Liver (tissue), 9 donors: ENCODE measurements around the gene ARRDC1. TPM values are rescaled to one million over a fixed set of nuclear protein-coding genes. Genes with fewer than 3 reads are reported as not detected.

Experiments used
- DNase-seq: peaks from one replicate; pipeline ENCODE4 v3.0.0-alpha.2; 2017; ENCODE audit warnings: low spot score
- H3K27ac ChIP-seq, 2 donors: one replicate each; pipeline ENCODE4 v1.7.0; 2013; ENCODE audit warnings: inconsistent platforms in 2 of 2, low read length in 2 of 2, control low read depth in 1 of 2, low read depth in 1 of 2, mild to moderate bottlenecking in 1 of 2
- H3K27me3 ChIP-seq, 4 donors: one replicate each; pipeline versions ENCODE4 v1.6.1 to v1.7.0; 2013; ENCODE audit warnings: low read length in 3 of 4, inconsistent platforms in 1 of 4, mild to moderate bottlenecking in 1 of 4, moderate library complexity in 1 of 4; ENCODE audit not compliant: control insufficient read depth in 4 of 4, insufficient read depth in 4 of 4
- H3K36me3 ChIP-seq, 4 donors: one replicate each; pipeline versions ENCODE4 v1.6.1 to v1.7.0; 2013; ENCODE audit warnings: low read length in 3 of 4, mild to moderate bottlenecking in 3 of 4, low read depth in 1 of 4, moderate library complexity in 1 of 4; ENCODE audit not compliant: control insufficient read depth in 4 of 4, insufficient read depth in 3 of 4
- H3K4me1 ChIP-seq, 4 donors: one replicate each; pipeline versions ENCODE4 v1.6.1 to v1.7.0; 2013; ENCODE audit warnings: low read length in 3 of 4, mild to moderate bottlenecking in 3 of 4, moderate library complexity in 1 of 4; ENCODE audit not compliant: control insufficient read depth in 4 of 4, insufficient read depth in 4 of 4
- H3K4me3 ChIP-seq, 3 donors: one replicate each; pipeline versions ENCODE4 v1.6.1 to v1.7.0; 2013; ENCODE audit warnings: low read length in 3 of 3, control low read depth in 1 of 3, low read depth in 1 of 3, mild to moderate bottlenecking in 1 of 3
- H3K9ac ChIP-seq, 2 donors: one replicate each; pipeline ENCODE4 v1.7.0; 2013; ENCODE audit warnings: low read length in 2 of 2, mild to moderate bottlenecking in 2 of 2, moderate library complexity in 2 of 2, control low read depth in 1 of 2, low read depth in 1 of 2
- H3K9me3 ChIP-seq, 4 donors: one replicate each; pipeline versions ENCODE4 v1.6.1 to v1.7.0; 2013; ENCODE audit warnings: low read length in 3 of 4; ENCODE audit not compliant: control insufficient read depth in 4 of 4
- EGR1 ChIP-seq, 2 donors: IDR thresholded peaks; 2 replicates each; pipeline ENCODE4 v1.6.1; 2016 to 2018; ENCODE audit warnings: antibody characterized with exemption in 2 of 2, low read depth in 2 of 2
- FOXA1 ChIP-seq: IDR thresholded peaks from 2 replicates; pipeline ENCODE4 v1.6.1; 2016; ENCODE audit warnings: antibody characterized with exemption
- FOXA2 ChIP-seq: IDR thresholded peaks from 2 replicates; pipeline ENCODE4 v1.6.1; 2016; ENCODE audit warnings: antibody characterized with exemption
- GABPA ChIP-seq, 2 donors: IDR thresholded peaks in 1 of 2; conservative IDR thresholded peaks in 1 of 2; 2 replicates each; pipeline ENCODE4 v1.6.1; 2016; ENCODE audit warnings: antibody characterized with exemption in 2 of 2, mild to moderate bottlenecking in 1 of 2, moderate library complexity in 1 of 2
- HNF4A ChIP-seq, 2 donors: conservative IDR thresholded peaks; 2 replicates each; pipeline ENCODE4 v1.6.1; 2016; ENCODE audit warnings: antibody characterized with exemption in 2 of 2, mild to moderate bottlenecking in 2 of 2
- HNF4G ChIP-seq: IDR thresholded peaks from 2 replicates; pipeline ENCODE4 v1.6.1; 2016; ENCODE audit warnings: antibody characterized with exemption
- JUND ChIP-seq, 2 donors: IDR thresholded peaks; 2 replicates each; pipeline ENCODE4 v1.6.1; 2016; ENCODE audit warnings: antibody characterized with exemption in 2 of 2
- NR2F2 ChIP-seq: IDR thresholded peaks from 2 replicates; pipeline ENCODE4 v1.6.1; 2016; ENCODE audit warnings: antibody characterized with exemption
- RAD21 ChIP-seq, 2 donors: IDR thresholded peaks; 2 replicates each; pipeline ENCODE4 v1.6.1; 2016; ENCODE audit warnings: antibody characterized with exemption in 2 of 2, mild to moderate bottlenecking in 2 of 2
- RXRA ChIP-seq, 2 donors: IDR thresholded peaks; 2 replicates each; pipeline ENCODE4 v1.6.1; 2017 to 2018; ENCODE audit warnings: antibody characterized with exemption in 2 of 2, mild to moderate bottlenecking in 1 of 2
- SP1 ChIP-seq: IDR thresholded peaks from 2 replicates; pipeline ENCODE4 v1.6.1; 2018; ENCODE audit warnings: antibody characterized with exemption, mild to moderate bottlenecking
- TAF1 ChIP-seq: conservative IDR thresholded peaks from 2 replicates; pipeline ENCODE4 v1.6.1; 2016; ENCODE audit warnings: antibody characterized with exemption, mild to moderate bottlenecking
- YY1 ChIP-seq: IDR thresholded peaks from 2 replicates; pipeline ENCODE4 v1.6.1; 2016; ENCODE audit warnings: antibody characterized with exemption, mild to moderate bottlenecking
- whole genome bisulfite sequencing: extraction: QIAGEN DNeasy Blood & Tissue Kit; methylation state at CpG from one replicate; pipeline ENCODE4 v1.1.7; 2013; 5-methylcytosine and 5-hydroxymethylcytosine counted together
- polyA plus RNA-seq, 2 donors: library from polyadenylated mRNA; stranded (reverse) in 1 of 2; unstranded in 1 of 2; fragments of 200-250 nt in 1 of 2; fragments of >200 nt in 1 of 2; fragmentation: Nextera tagmentation in 1 of 2; extraction: Ambion mirVana in 1 of 2; gene quantifications; one replicate each; pipeline versions ENCODE4 v1.2.1 to v1.2.3, GENCODE V29; 2013 to 2015
- total RNA-seq, 2 donors: library from RNA; depleted of rRNA; stranded (reverse); fragments of >200 nt; gene quantifications; one replicate each; pipeline ENCODE4 v1.2.3, GENCODE V29; 2014
- TF ChIP-seq, protein P1 (sequence below): IDR thresholded peaks from 2 replicates; pipeline ENCODE4 v1.6.1; 2016; ENCODE audit warnings: antibody characterized with exemption
- TF ChIP-seq, protein P2 (sequence below): IDR thresholded peaks from 2 replicates; pipeline ENCODE4 v1.6.1; 2016; ENCODE audit warnings: antibody characterized with exemption
- TF ChIP-seq, protein P3 (sequence below): IDR thresholded peaks from 2 replicates; pipeline ENCODE4 v1.6.1; 2016; ENCODE audit warnings: antibody characterized with exemption
- TF ChIP-seq, protein P4 (sequence below): IDR thresholded peaks from 2 replicates; pipeline ENCODE4 v1.6.1; 2016; ENCODE audit warnings: antibody characterized with exemption, mild to moderate bottlenecking
- TF ChIP-seq, protein P5 (sequence below): fragments of 150-350 bp; IDR thresholded peaks from 2 replicates; pipeline ENCODE4 v1.5.1; 2017; ENCODE audit warnings: improper control_type of control experiment, low read depth, low read length; ENCODE audit not compliant: missing input control
- donor health status: healthy.
- donor health status: healthy.
- donor health status: healthy.
- donor health status: healthy.
- donor health status: healthy.

Gene ARRDC1
- total and polyA plus RNA-seq, 4 donors: 9.8 to 31.6 (median 23.4) TPM

DNA sequence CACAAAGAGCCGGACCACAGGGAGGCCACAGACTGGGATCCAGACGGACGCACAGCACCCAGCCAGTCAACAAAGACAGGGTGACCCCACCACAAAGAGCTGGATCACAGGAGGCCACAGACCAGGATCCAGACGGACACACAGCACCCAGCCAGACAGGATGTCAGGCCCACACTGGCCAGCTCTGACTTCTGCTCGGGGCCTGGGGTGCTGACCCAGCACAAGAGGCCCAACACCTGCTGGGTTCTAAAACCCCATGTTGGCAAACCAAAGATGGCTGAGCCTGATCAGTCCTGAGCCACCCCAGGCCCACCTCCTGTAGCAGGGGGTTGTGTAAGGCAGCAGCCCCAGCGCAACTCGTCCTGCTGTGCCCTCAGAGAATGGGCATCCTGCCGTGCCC is 21.5 kb upstream of the ARRDC1 start:
- Histone ChIP-seq H3K27me3 (no peaks in the 10 kb centered on the region), H3K4me1 (peaks cover 0 to 14% (median 2%) of the 10 kb centered on the region in 4 donors), H3K4me3 (no peak overlapping the region), H3K36me3 (peaks cover 9 to 33% (median 17%) of the 10 kb centered on the region in 4 donors), H3K9me3 (no peaks in the 10 kb centered on the region), H3K9ac (no peak overlapping the region), H3K27ac (no peak overlapping the region)
- TF ChIP-seq RAD21 (IDR thresholded peaks at IDR 0.05) (no peak), EGR1 (IDR thresholded peaks at IDR 0.05; ENCODE audit: low read depth in 2 of 2) (no peak), RXRA (IDR thresholded peaks at IDR 0.05) (no peak), FOXA2 (no peak)
- WGBS: 90% methylated on average over 8 of the region's 8 CpGs
- no peak for DNase-seq

DNA sequence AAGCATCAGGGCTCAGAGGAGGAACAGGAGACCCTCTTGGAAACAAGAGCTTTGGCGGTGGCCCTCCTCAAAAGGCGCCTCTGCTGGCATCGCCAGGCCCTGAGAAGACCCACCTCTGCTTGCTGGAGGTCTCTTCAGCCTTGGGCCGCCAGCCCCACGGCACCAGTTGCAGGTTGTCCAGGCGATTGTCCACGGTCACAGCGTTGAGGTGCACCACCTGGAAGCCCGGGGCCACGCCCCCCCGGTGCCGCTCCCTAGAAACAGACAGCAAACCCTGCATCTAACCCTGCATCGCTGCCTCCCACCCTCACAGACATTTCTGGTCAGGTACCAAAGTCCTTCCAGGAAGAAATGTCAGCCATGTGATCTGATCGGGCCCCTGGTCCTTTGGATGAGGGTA is 18.6 kb upstream of the ARRDC1 start:
- Histone ChIP-seq H3K27me3 (no peaks in the 10 kb centered on the region), H3K27ac (no peak overlapping the region), H3K9ac (no peak overlapping the region), H3K4me1 (peaks cover 5 to 20% (median 12%) of the 10 kb centered on the region in 4 donors), H3K9me3 (no peaks in the 10 kb centered on the region), H3K4me3 (no peak overlapping the region), H3K36me3 (peaks cover 9 to 28% (median 15%) of the 10 kb centered on the region in 4 donors)
- WGBS: 96% methylated on average over 14 of the region's 14 CpGs
- DNase-seq: no peak
- TF ChIP-seq GABPA (IDR thresholded peaks at IDR 0.05 in 1 of 2, conservative IDR thresholded peaks at IDR 0.05 in 1 of 2) (no peak), SP1 (no peak), RXRA (IDR thresholded peaks at IDR 0.05) (no peak), FOXA2 (no peak)
- TF ChIP-seq, protein P1, sequence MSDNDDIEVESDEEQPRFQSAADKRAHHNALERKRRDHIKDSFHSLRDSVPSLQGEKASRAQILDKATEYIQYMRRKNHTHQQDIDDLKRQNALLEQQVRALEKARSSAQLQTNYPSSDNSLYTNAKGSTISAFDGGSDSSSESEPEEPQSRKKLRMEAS: no peak
- TF ChIP-seq, protein P2, sequence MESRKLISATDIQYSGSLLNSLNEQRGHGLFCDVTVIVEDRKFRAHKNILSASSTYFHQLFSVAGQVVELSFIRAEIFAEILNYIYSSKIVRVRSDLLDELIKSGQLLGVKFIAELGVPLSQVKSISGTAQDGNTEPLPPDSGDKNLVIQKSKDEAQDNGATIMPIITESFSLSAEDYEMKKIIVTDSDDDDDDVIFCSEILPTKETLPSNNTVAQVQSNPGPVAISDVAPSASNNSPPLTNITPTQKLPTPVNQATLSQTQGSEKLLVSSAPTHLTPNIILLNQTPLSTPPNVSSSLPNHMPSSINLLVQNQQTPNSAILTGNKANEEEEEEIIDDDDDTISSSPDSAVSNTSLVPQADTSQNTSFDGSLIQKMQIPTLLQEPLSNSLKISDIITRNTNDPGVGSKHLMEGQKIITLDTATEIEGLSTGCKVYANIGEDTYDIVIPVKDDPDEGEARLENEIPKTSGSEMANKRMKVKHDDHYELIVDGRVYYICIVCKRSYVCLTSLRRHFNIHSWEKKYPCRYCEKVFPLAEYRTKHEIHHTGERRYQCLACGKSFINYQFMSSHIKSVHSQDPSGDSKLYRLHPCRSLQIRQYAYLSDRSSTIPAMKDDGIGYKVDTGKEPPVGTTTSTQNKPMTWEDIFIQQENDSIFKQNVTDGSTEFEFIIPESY: no peak
- TF ChIP-seq, protein P3, sequence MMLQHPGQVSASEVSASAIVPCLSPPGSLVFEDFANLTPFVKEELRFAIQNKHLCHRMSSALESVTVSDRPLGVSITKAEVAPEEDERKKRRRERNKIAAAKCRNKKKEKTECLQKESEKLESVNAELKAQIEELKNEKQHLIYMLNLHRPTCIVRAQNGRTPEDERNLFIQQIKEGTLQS: no peak

DNA sequence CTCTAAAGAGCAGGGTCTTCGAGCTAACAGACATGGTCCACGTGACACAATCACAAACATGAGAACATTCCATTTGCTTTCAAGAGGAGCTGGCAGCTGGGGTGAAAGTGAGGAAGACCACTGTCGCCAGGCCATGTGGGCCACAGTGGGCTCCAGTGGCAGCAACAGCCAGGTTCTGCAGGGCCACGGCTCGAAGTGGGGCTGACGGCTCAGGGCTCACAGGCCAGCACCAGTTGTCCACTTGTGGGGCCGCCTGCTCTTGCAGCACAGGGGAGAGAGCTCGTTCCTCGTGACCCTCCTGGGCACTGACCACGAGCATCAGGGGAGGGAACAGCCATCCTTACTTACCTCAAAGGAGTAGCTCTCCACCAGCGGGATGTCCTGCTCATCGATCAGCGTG is 17.2 kb upstream of the ARRDC1 start:
- 93% methylated on average over 13 of the region's 13 CpGs for WGBS
- H3K4me1 ChIP-seq: peaks cover 5 to 30% (median 22%) of the 10 kb centered on the region in 4 donors
- no peak overlapping the region for H3K27ac ChIP-seq
- no peak overlapping the region for H3K9ac ChIP-seq
- TF ChIP-seq, protein P4, sequence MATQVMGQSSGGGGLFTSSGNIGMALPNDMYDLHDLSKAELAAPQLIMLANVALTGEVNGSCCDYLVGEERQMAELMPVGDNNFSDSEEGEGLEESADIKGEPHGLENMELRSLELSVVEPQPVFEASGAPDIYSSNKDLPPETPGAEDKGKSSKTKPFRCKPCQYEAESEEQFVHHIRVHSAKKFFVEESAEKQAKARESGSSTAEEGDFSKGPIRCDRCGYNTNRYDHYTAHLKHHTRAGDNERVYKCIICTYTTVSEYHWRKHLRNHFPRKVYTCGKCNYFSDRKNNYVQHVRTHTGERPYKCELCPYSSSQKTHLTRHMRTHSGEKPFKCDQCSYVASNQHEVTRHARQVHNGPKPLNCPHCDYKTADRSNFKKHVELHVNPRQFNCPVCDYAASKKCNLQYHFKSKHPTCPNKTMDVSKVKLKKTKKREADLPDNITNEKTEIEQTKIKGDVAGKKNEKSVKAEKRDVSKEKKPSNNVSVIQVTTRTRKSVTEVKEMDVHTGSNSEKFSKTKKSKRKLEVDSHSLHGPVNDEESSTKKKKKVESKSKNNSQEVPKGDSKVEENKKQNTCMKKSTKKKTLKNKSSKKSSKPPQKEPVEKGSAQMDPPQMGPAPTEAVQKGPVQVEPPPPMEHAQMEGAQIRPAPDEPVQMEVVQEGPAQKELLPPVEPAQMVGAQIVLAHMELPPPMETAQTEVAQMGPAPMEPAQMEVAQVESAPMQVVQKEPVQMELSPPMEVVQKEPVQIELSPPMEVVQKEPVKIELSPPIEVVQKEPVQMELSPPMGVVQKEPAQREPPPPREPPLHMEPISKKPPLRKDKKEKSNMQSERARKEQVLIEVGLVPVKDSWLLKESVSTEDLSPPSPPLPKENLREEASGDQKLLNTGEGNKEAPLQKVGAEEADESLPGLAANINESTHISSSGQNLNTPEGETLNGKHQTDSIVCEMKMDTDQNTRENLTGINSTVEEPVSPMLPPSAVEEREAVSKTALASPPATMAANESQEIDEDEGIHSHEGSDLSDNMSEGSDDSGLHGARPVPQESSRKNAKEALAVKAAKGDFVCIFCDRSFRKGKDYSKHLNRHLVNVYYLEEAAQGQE: no peak
- TF ChIP-seq FOXA2 (no peak), HNF4A (conservative IDR thresholded peaks at IDR 0.05) (no peak), HNF4G (no peak), YY1 (no peak), EGR1 (IDR thresholded peaks at IDR 0.05; ENCODE audit: low read depth in 2 of 2) (no peak), RAD21 (IDR thresholded peaks at IDR 0.05) (no peak), RXRA (IDR thresholded peaks at IDR 0.05) (no peak), NR2F2 (no peak), TAF1 (no peak), JUND (IDR thresholded peaks at IDR 0.05) (no peak), SP1 (no peak), FOXA1 (no peak)
- TF ChIP-seq, protein P5, sequence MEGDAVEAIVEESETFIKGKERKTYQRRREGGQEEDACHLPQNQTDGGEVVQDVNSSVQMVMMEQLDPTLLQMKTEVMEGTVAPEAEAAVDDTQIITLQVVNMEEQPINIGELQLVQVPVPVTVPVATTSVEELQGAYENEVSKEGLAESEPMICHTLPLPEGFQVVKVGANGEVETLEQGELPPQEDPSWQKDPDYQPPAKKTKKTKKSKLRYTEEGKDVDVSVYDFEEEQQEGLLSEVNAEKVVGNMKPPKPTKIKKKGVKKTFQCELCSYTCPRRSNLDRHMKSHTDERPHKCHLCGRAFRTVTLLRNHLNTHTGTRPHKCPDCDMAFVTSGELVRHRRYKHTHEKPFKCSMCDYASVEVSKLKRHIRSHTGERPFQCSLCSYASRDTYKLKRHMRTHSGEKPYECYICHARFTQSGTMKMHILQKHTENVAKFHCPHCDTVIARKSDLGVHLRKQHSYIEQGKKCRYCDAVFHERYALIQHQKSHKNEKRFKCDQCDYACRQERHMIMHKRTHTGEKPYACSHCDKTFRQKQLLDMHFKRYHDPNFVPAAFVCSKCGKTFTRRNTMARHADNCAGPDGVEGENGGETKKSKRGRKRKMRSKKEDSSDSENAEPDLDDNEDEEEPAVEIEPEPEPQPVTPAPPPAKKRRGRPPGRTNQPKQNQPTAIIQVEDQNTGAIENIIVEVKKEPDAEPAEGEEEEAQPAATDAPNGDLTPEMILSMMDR: no peak
- TF ChIP-seq, protein P1: no peak
- H3K36me3 ChIP-seq: peaks cover 4 to 19% (median 13%) of the 10 kb centered on the region in 4 donors
- no peak overlapping the region for H3K4me3 ChIP-seq
- H3K27me3 ChIP-seq: no peaks in the 10 kb centered on the region
- H3K9me3 ChIP-seq: no peaks in the 10 kb centered on the region
- DNase-seq: no peak
